RWPE1 (cell line): ENCODE results near the gene SCFD1.

ENCODE experiments used
- CTCF ChIA-PET: fragments of 350-600 bp; sonication (Branson Sonifier 250); formaldehyde crosslinking; extraction: SDS; loops from one replicate; lab custom pipeline; 2021; lab: Yijun Ruan, JAX
- POLR2A ChIA-PET: fragments of 400-600 bp; formaldehyde crosslinking; extraction: SDS; loops from one replicate; lab custom pipeline; 2020; ENCODE audit warnings: antibody characterized with exemption; ENCODE audit not compliant: low non-redundant PET; lab: Yijun Ruan, JAX
- DNase-seq: peaks from one replicate; pipeline ENCODE4 v3.0.0; 2012; ENCODE audit warnings: low spot score
- H3K27ac ChIP-seq: fragments of 450-650 bp; 2 replicates; pipeline ENCODE4 v1.5.1; 2017
- CTCF ChIP-seq: fragments of 450-650 bp; conservative IDR thresholded peaks from 2 replicates; pipeline ENCODE4 v1.5.1; 2017; ENCODE audit warnings: low read depth, mild to moderate bottlenecking

Gene SCFD1

GRCh38 chr14:30656190-30656632 lies 34.1 kb downstream of the SCFD1 start:
- H3K27ac ChIP-seq, result no peak overlapping the region
- CTCF ChIA-PET, result interaction anchor here (0.6 to 0.7 kb wide), 3 partner anchors 112 to 1303 kb away, joined by 3 to 4 read pairs (median 3); no protein-coding TSS in a partner anchor
- POLR2A ChIA-PET, result no interaction called here
- TF ChIP-seq CTCF, result peak; percentile 78
- peak; percentile 34 for DNase-seq

GRCh38 chr14:30657050-30657449 lies 34.9 kb downstream of the SCFD1 start:
- TF ChIP-seq CTCF, result no peak
- ChIA-PET POLR2A (no interaction called here), CTCF (interaction anchor here (0.6 to 0.7 kb wide), 4 partner anchors 25 to 1302 kb away, joined by 3 to 7 read pairs (median 3); no protein-coding TSS in a partner anchor)
- no peak overlapping the region for H3K27ac ChIP-seq
- DNase-seq, result no peak

GRCh38 chr14:30657606-30658163 lies 35.6 kb downstream of the SCFD1 start:
- H3K27ac ChIP-seq, result no peak overlapping the region
- peak; percentile 45 for TF ChIP-seq CTCF
- ChIA-PET POLR2A (no interaction called here), CTCF (interaction anchor here (0.7 kb wide), 2 partner anchors 441 to 510 kb away, joined by 4 to 7 read pairs; no protein-coding TSS in a partner anchor)
- DNase-seq, result no peak

DNA sequence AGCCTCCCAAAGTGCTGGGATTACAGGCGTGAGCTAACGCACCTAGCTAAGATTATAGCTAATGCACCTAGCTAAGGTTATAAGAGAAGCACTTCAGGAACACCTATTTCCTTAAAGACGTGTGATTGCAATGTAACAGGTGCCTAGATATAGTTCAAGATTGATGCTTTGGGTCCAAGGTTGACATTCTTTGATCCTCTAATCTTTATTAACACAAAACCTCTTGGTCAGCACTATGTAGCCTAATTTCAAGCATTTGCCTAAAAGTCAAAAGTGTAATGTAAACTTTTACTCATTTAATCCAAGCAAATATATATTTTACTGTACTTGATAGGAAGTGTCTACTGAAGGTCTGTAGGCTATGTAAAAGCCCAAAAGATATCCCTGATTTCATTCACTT lies 36.5 kb downstream of the SCFD1 start:
- no peak for TF ChIP-seq CTCF
- DNase-seq, result no peak
- H3K27ac ChIP-seq, result no peak overlapping the region
- ChIA-PET CTCF (no interaction called here), POLR2A (no interaction called here)

- ChIA-PET CTCF (interaction anchor here (0.6 kb wide), 1 partner anchor 81 kb away, joined by 3 read pairs; no protein-coding TSS in a partner anchor), POLR2A (no interaction called here)
- H3K27ac ChIP-seq, result no peak overlapping the region
- TF ChIP-seq CTCF, result no peak
- no peak for DNase-seq
Observed at GRCh38 chr14:30669594-30669993, 47.5 kb downstream of the SCFD1 start.

DNA sequence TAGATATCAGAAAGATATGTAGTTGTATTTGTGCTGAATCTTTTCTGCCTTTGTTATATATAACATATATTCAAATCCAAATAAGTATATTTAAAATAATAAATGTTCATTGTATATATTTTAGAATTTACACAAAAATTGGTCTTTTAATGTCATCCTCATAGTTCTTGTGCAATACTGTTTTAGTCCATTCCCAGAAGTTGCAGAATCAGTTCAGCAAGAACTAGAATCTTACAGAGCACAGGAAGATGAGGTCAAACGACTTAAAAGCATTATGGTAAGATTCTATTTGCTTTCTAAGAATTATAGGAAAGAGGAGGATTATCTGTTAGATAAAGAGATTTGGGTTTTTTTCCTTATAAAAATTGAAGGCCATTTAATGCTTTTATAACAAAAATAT lies 51.0 kb downstream of the SCFD1 start:
- TF ChIP-seq CTCF, result no peak
- H3K27ac ChIP-seq, result no peak overlapping the region
- POLR2A ChIA-PET, result no interaction called here
- DNase-seq, result no peak
- CTCF ChIA-PET, result no interaction called here
